Choroid plexus epithelial cell (primary cell): ENCODE results near the gene ERLIN1.

Experiments
- DNase-seq: peaks from one replicate; pipeline ENCODE4 v3.0.0-alpha.2; 2010; ENCODE audit warnings: low read depth
- H3K4me3 ChIP-seq: 2 replicates; pipeline ENCODE4 v1.5.1; 2011; ENCODE audit warnings: low read depth, mild to moderate bottlenecking, control low read depth, low read length, moderate library complexity
- CTCF ChIP-seq: conservative IDR thresholded peaks from 2 replicates; pipeline ENCODE4 v1.5.1; 2011; ENCODE audit warnings: low read depth, mild to moderate bottlenecking, control low read depth, inconsistent platforms, low read length, moderate library complexity

The ERLIN1 gene

DNA sequence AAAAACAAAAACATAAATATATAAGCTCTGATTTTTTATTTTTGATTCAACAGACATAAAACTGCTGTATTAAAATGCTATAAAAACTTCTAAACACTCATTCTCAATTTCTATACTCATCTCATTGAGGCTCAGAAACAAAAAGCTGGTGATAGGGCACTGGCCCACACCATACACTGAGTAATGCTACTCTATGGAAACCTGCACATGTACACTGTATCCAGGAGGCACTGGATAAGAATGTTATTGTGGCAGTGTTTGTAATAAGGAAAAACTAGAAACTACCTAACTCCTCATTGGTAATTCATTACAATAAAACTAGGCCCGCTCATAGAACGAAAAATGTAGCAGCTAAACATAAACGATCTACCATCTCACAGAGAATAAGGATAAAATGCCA, 23.1 kb downstream of the ERLIN1 start:
- H3K4me3 ChIP-seq: no peak overlapping the region
- DNase-seq: no peak
- no peak for TF ChIP-seq CTCF

GRCh38 chr10:100158044-100158805, 27.6 kb downstream of the ERLIN1 start:
- no peak for DNase-seq
- no peak for TF ChIP-seq CTCF
- H3K4me3 ChIP-seq: no peak overlapping the region

DNA sequence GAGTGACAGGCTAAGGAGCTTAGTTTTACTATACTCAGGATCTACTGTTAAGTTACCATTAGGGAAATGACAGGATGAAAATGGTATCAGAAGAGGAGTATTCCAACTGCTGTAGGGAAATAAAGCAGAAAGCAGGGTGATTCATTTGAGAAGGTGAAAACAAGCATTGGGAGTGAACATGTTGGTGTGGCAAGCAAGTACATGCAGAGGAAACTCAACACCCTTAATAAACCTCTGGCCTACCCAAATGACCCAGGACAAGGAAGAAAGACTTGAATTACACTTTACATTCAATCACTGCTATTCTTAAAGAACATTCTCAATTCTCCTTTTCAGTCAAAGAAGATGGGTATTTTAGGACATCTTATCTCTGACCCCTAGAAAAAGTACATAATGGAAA, 28.7 kb downstream of the ERLIN1 start:
- DNase-seq: no peak
- no peak for TF ChIP-seq CTCF
- no peak overlapping the region for H3K4me3 ChIP-seq

- no peak for TF ChIP-seq CTCF
- H3K4me3 ChIP-seq: no peak overlapping the region
- no peak for DNase-seq
Measured at GRCh38 chr10:100155936-100156335, 29.9 kb downstream of the ERLIN1 start.

GRCh38 chr10:100154666-100155065, 31.2 kb downstream of the ERLIN1 start:
- H3K4me3 ChIP-seq: no peak overlapping the region
- no peak for DNase-seq
- no peak for TF ChIP-seq CTCF

- no peak overlapping the region for H3K4me3 ChIP-seq
- no peak for DNase-seq
- no peak for TF ChIP-seq CTCF
Measured at GRCh38 chr10:100153239-100153825, 32.5 kb downstream of the ERLIN1 start.
